ENCODE measurements around the gene TMEM44.

GRCh38 chr3:194606941-194607340 is 26.3 kb downstream of the TMEM44 start:
- TF ChIP-seq CTCF (conservative IDR thresholded peaks at IDR 0.05 in 1 of 2, IDR thresholded peaks at IDR 0.05 in 1 of 2; ENCODE audit: extremely low read depth in 1 of 2, insufficient read depth in 1 of 2, low read depth in 1 of 2, low read length in 2 of 2) = no peak
- TF ChIP-seq EZH2 (IDR thresholded peaks at IDR 0.05; ENCODE audit: borderline replicate concordance, low read length) = no peak
